ENCODE data around the gene PLA2G3.

The PLA2G3 gene

DNA sequence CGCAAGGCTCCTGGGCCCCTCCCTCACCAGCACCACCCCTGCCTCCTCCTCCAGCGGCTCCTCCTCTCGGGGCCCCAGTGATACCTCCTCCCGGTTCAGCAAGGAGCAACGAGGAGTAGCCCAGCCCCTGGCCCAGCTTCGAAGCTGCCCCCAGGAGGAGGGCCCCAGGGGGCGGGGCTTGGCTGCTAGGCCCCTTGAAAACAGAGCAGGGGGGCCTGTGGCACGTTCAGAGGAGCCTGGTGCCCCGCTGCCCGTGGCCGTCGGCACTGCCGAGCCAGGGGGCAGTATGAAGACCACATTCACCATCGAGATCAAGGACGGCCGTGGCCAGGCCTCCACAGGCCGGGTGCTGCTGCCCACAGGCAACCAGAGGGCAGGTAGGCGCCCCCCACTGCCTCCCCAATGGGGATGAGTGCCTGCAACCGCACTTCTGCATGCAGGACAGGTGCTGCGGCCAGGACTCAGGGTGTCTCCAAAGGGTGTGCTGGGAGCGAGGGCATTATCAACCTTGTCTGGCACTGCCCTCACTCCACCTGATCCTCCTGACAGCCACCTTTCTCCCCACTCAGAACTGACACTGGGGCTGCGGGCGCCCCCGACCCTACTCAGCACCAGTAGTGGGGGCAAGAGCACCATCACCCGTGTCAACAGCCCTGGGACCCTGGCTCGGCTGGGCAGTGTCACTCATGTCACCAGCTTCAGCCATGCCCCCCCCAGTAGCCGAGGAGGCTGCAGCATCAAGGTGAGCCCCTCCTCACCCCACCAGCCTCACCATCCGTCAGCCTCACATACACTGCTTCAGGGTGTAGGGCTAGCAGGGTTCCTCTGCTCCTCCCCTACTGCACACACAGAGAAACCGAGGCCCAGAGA lies 49.0 kb downstream of the PLA2G3 start:
- in situ Hi-C loops (cut with HindIII; ENCODE audit: low sequenced_read_pairs) = no loop called here
- DNase-seq (ENCODE audit: low read depth) = no peak
- no peak overlapping the region for H3K4me3 ChIP-seq (ENCODE audit: low read depth, low read length)
- TF ChIP-seq, protein P1, sequence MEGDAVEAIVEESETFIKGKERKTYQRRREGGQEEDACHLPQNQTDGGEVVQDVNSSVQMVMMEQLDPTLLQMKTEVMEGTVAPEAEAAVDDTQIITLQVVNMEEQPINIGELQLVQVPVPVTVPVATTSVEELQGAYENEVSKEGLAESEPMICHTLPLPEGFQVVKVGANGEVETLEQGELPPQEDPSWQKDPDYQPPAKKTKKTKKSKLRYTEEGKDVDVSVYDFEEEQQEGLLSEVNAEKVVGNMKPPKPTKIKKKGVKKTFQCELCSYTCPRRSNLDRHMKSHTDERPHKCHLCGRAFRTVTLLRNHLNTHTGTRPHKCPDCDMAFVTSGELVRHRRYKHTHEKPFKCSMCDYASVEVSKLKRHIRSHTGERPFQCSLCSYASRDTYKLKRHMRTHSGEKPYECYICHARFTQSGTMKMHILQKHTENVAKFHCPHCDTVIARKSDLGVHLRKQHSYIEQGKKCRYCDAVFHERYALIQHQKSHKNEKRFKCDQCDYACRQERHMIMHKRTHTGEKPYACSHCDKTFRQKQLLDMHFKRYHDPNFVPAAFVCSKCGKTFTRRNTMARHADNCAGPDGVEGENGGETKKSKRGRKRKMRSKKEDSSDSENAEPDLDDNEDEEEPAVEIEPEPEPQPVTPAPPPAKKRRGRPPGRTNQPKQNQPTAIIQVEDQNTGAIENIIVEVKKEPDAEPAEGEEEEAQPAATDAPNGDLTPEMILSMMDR (IDR thresholded peaks at IDR 0.05; ENCODE audit: low read depth, low read length, missing control alignments) = no peak

DNA sequence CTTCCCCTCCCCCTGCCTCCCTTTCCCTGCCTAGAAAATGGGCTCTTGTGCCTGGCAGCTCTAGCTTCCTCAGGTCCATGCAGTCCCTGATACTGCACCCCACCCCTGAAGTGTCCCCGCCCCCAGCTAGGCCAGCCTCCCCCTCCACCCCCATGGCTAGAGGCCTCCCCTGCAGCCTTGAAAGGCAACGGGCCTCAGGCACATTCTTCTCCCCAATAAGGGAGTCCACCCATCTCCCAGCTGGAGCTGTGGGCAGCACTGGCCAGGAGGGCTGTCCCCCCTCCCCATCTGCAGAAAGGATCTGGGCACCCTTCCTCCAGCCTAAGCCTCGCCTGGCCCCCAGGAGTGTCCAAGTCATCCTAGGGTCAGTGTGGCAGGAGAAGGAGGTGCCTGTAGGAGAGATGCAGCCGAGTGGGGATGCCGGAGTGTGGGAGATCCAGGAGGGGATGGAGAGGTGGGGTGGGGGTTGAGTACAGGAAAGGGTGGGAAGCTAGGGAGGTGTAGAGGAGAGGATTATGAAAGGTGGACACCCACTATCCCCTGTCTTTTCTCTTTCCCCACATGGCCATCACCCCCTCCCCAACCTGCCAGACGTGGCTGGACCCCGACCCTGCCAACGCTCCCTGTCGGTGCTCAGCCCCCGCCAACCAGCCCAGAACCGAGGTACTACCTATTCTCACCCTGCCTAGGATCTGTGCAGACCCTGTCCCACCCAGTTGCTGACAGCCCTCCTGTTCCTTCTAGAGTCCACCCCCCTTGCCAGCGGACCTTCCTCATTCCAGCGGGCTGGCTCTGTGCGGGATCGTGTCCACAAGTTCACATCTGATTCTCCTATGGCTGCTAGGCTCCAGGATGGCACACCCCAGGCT lies 49.9 kb downstream of the PLA2G3 start:
- TF ChIP-seq, protein P1 (IDR thresholded peaks at IDR 0.05; ENCODE audit: low read depth, low read length, missing control alignments) = no peak
- in situ Hi-C loops (cut with HindIII; ENCODE audit: low sequenced_read_pairs) = no loop called here
- DNase-seq (ENCODE audit: low read depth) = no peak
- no peak overlapping the region for H3K4me3 ChIP-seq (ENCODE audit: low read depth, low read length)

DNA sequence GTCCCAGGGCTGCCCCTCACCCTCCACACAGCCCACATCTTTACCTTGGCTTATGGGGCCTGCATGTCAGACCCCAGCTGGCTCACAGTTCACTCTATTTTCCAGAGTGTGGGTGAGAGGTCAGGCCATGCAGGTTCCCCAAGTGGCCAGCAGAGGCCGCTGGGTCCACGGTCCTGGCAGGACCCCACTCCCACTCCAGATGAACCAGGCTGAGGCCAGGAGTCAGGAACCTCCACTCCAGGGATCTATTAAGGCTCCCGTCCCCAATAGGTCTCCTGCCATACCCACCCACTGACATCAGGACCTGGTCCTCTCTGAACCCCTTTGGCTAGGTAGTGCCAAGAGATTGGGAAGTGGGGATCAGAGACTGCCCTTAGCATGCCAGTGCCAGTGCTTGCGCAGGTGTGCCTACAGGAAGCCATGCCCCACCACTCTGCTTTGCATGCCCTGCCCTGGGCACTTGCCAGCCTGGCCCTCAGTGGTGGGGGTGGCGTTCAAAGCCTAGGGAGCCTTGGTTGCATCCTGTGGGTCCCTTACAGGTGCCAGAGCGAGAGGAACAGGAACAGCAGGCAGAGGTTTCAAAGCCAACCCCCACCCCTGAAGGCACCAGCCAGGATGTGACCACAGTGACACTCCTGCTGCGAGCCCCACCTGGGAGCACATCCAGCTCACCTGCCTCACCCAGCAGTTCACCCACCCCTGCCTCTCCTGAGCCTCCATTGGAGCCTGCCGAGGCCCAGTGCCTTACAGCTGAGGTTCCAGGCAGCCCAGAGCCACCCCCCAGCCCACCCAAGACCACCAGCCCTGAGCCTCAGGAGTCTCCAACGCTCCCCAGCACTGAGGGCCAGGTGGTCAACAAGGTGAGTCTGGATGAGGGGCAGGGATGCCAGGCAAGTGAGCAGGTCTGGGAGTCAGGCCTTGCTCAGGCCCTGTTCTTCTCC lies 50.9 kb downstream of the PLA2G3 start:
- TF ChIP-seq, protein P1 (IDR thresholded peaks at IDR 0.05; ENCODE audit: low read depth, low read length, missing control alignments) = peak; percentile 91
- no peak for DNase-seq (ENCODE audit: low read depth)
- in situ Hi-C loops (cut with HindIII; ENCODE audit: low sequenced_read_pairs) = no loop called here
- no peak overlapping the region for H3K4me3 ChIP-seq (ENCODE audit: low read depth, low read length)

DNA sequence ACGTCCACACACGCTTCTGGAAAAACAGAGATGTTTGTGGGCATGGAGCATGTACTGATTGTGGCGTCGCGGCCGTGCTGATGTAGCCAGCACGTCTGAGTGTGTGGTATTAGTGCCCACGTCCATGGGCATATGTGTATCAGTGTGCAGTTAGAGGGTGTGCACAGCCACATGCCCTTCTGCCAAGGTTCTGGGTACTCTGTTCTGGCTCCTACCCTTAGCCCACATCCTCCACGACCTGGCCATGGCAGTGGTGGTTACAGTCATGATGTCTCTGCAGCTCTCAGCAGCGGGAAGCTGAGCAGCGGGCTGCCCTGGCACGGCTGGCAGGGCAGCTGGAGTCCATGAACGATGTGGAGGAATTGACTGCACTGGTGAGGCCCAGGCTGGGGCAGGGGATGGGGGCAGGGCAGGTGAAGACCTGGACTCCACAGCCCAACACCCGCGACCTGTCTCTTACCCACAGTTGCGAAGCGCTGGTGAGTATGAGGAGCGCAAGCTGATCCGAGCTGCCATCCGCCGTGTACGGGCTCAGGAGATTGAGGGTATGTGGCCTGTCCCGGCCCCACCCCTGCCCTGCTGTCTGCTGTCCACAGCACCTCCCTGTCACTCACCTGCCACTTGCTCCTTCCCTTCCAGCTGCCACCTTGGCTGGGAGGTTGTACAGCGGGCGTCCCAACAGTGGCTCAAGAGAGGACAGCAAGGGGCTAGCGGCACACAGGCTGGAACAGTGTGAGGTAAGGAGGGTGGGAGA lies 51.9 kb downstream of the PLA2G3 start:
- TF ChIP-seq, protein P1 (IDR thresholded peaks at IDR 0.05; ENCODE audit: low read depth, low read length, missing control alignments) = no peak
- H3K4me3 ChIP-seq (ENCODE audit: low read depth, low read length) = no peak overlapping the region
- in situ Hi-C loops (cut with HindIII; ENCODE audit: low sequenced_read_pairs) = no loop called here
- no peak for DNase-seq (ENCODE audit: low read depth)

DNA sequence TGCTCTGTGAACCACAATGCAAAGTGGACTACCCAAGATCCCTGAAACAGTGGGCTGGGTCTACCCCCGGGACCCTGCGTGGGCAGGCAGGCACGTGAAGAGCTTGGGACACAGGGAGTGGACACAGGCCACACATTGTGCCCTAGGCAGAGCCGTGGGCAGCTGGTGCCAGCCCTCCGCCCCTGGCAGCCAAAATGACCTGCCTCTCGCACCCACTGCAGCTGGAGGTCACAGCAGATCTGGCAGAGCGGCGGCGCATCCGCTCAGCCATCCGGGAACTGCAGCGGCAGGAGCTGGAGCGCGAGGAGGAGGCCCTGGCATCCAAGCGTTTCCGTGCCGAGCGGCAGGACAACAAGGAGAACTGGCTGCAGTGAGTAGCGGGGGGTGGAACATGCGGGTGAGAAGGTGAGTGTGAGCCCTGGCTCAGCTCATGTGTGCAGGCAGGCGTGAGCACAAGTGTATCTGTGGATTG lies 52.5 kb downstream of the PLA2G3 start:
- in situ Hi-C loops (cut with HindIII; ENCODE audit: low sequenced_read_pairs) = no loop called here

More for the DNA sequence above, 52.5 kb downstream of the PLA2G3 start:
- no peak overlapping the region for H3K4me3 ChIP-seq (ENCODE audit: low read depth, low read length)
- DNase-seq (ENCODE audit: low read depth) = no peak
- TF ChIP-seq, protein P1 (IDR thresholded peaks at IDR 0.05; ENCODE audit: low read depth, low read length, missing control alignments) = no peak
